Body of pancreas (tissue), 4 donors: ENCODE measurements around the gene KDM4C. TPM values are rescaled to one million over a fixed set of nuclear protein-coding genes. Genes with fewer than 3 reads are reported as not detected.

Experiments
- ATAC-seq: fragments of 150-250 bp; one replicate; pipeline ENCODE4 v1.9.1; 2016
- DNase-seq, 4 donors: peaks; one replicate each; pipeline ENCODE4 v3.0.0-alpha.2; 2019
- H3K27ac ChIP-seq, 4 donors: fragments of 200-600 bp; sonication (generic); 1 replicate in 3 of 4; 2 replicates in 1 of 4; pipeline versions ENCODE4 v1.5.1 to v1.6.1; 2016 to 2019; ENCODE audit warnings: mild to moderate bottlenecking in 1 of 4, mixed read lengths in 1 of 4, moderate library complexity in 1 of 4
- H3K27me3 ChIP-seq, 2 donors: fragments of 200-600 bp; sonication (generic); one replicate each; pipeline ENCODE4 v1.6.0; 2016; ENCODE audit warnings: mild to moderate bottlenecking in 1 of 2
- H3K36me3 ChIP-seq, 2 donors: fragments of 200-600 bp; sonication (generic); replicated peaks in 1 of 2; 2 replicates each; pipeline ENCODE4 v1.5.1; 2016; ENCODE audit warnings: low read depth in 2 of 2; ENCODE audit not compliant: insufficient read depth in 1 of 2
- H3K4me1 ChIP-seq: fragments of 200-600 bp; sonication (generic); one replicate; pipeline ENCODE4 v1.6.0; 2016
- H3K4me3 ChIP-seq, 2 donors: fragments of 200-600 bp; sonication (generic); 1 replicate in 1 of 2; 2 replicates in 1 of 2; pipeline ENCODE4 v1.5.1; 2016 to 2019
- H3K9me3 ChIP-seq, 3 donors: fragments of 200-600 bp; sonication (generic); 1 replicate in 2 of 3; 2 replicates in 1 of 3; pipeline ENCODE4 v1.5.1; 2016
- CTCF ChIP-seq, 7 experiments: fragments of 450-650 bp in 4 of 7; fragments of 200-600 bp in 3 of 7; sonication (generic) in 3 of 7; IDR thresholded peaks; one replicate each; pipeline ENCODE4 v1.5.1; 2016 to 2019; ENCODE audit warnings: antibody characterized with exemption in 7 of 7
- POLR2A ChIP-seq, 3 donors: fragments of 450-650 bp; IDR thresholded peaks; one replicate each; pipeline ENCODE4 v1.6.1; 2016; ENCODE audit warnings: antibody characterized with exemption in 3 of 3, mild to moderate bottlenecking in 2 of 3
- WGBS, 2 donors: methylation state at CpG; one replicate each; pipeline ENCODE4 v1.1.5; 2017; 5-methylcytosine and 5-hydroxymethylcytosine counted together
- intact Hi-C: fragments of 100-400 bp; cut with DNase I; formaldehyde crosslinking; loops from one replicate; pipeline ENCODE4 v1.15.1; 2023
- total RNA-seq, 2 donors: library from RNA; depleted of rRNA; stranded (reverse); fragments of >200 nt; gene quantifications; one replicate each; pipeline ENCODE4 v1.1.0, GENCODE V29; 2016

KDM4C gene
- total RNA-seq, 2 donors from 2014 or later, result 40.5 to 48.5 TPM

- WGBS, 2 donors, result 27 to 57% methylated on average over 3 of the region's 3 CpGs
- peaks cover 5% of the 10 kb centered on the region for H3K4me1 ChIP-seq
- TF ChIP-seq POLR2A (IDR thresholded peaks at IDR 0.05), result no peak
- no peak for TF ChIP-seq CTCF (IDR thresholded peaks at IDR 0.05)
- intact Hi-C loops, result no loop called here
- H3K4me3 ChIP-seq, result no peak overlapping the region
- ATAC-seq (no peak), DNase-seq (no peak)
- H3K27ac ChIP-seq, result no peak overlapping the region
- H3K9me3 ChIP-seq, result no peaks in the 10 kb centered on the region
- no peaks in the 10 kb centered on the region for H3K36me3 ChIP-seq
- H3K27me3 ChIP-seq, result no peaks in the 10 kb centered on the region
These were observed 210.5 kb downstream of the KDM4C start for GRCh38 chr9:6968271-6968670.

GRCh38 chr9:6969805-6970204 is 212.0 kb downstream of the KDM4C start:
- Histone ChIP-seq H3K36me3 (no peaks in the 10 kb centered on the region), H3K4me3 (no peak overlapping the region), H3K4me1 (peaks cover 11% of the 10 kb centered on the region), H3K27ac (no peak overlapping the region), H3K27me3 (no peaks in the 10 kb centered on the region), H3K9me3 (no peaks in the 10 kb centered on the region)
- intact Hi-C loops, result no loop called here
- no peak for ATAC-seq
- no peak for DNase-seq
- WGBS, 2 donors, result 95 to 98% methylated on average over 3 of the region's 3 CpGs
- TF ChIP-seq CTCF (IDR thresholded peaks at IDR 0.05) (no peak), POLR2A (IDR thresholded peaks at IDR 0.05) (no peak)

GRCh38 chr9:6973089-6973488 is 215.3 kb downstream of the KDM4C start:
- no peak for DNase-seq
- WGBS, 2 donors, result 62 to 90% methylated on average over 2 of the region's 2 CpGs
- TF ChIP-seq CTCF (IDR thresholded peaks at IDR 0.05) (no peak), POLR2A (IDR thresholded peaks at IDR 0.05) (no peak)
- peaks cover 17% of the 10 kb centered on the region for H3K4me1 ChIP-seq
- H3K4me3 ChIP-seq, result no peak overlapping the region
- no peak overlapping the region for H3K27ac ChIP-seq
- H3K27me3 ChIP-seq, result no peaks in the 10 kb centered on the region
- H3K36me3 ChIP-seq, result no peaks in the 10 kb centered on the region
- no peaks in the 10 kb centered on the region for H3K9me3 ChIP-seq
- intact Hi-C loops, result no loop called here
- no peak for ATAC-seq

- ATAC-seq, result no peak
- Histone ChIP-seq H3K27me3 (no peaks in the 10 kb centered on the region), H3K4me1 (peaks cover 17% of the 10 kb centered on the region), H3K36me3 (no peaks in the 10 kb centered on the region), H3K4me3 (no peak overlapping the region), H3K9me3 (no peaks in the 10 kb centered on the region), H3K27ac (no peak overlapping the region)
- 67 to 80% methylated on average over 2 of the region's 2 CpGs for WGBS, 2 donors
- intact Hi-C loops, result no loop called here
- DNase-seq, result no peak
- no peak for TF ChIP-seq CTCF (IDR thresholded peaks at IDR 0.05)
- TF ChIP-seq POLR2A (IDR thresholded peaks at IDR 0.05), result no peak
These were observed 216.0 kb downstream of the KDM4C start for GRCh38 chr9:6973762-6974161.

- Histone ChIP-seq H3K36me3 (no peaks in the 10 kb centered on the region), H3K4me1 (peaks cover 17% of the 10 kb centered on the region), H3K4me3 (no peak overlapping the region), H3K27me3 (no peaks in the 10 kb centered on the region), H3K27ac (peak overlapping the region in 1 of 4 donors; percentile 20), H3K9me3 (no peaks in the 10 kb centered on the region)
- intact Hi-C loops, result no loop called here
- DNase-seq (no peak), ATAC-seq (no peak)
- WGBS, 2 donors, result 22 to 23% methylated on average over 2 of the region's 2 CpGs
- TF ChIP-seq POLR2A (IDR thresholded peaks at IDR 0.05), result no peak
These were observed 217.4 kb downstream of the KDM4C start for GRCh38 chr9:6975198-6975597.
